A673 (cell line): Measurements from ENCODE around the gene HSPD1.

Source experiments
- EZH2 ChIP-seq: fragments of 200-600 bp; sonication (generic); IDR thresholded peaks from 2 replicates; pipeline ENCODE4 v1.6.1; 2017; ENCODE audit warnings: borderline replicate concordance, low read depth, mild to moderate bottlenecking, mixed read lengths, antibody characterized with exemption, low read length; ENCODE audit not compliant: poor library complexity, severe bottlenecking
- TF ChIP-seq, protein P1 (sequence below): fragments of 300-800, 200-600 bp; sonication (generic); conservative IDR thresholded peaks from 2 replicates; pipeline ENCODE4 v1.5.1; 2017; ENCODE audit warnings: low read depth, mild to moderate bottlenecking, antibody characterized with exemption, low read length, moderate library complexity, mixed read lengths

DNA sequence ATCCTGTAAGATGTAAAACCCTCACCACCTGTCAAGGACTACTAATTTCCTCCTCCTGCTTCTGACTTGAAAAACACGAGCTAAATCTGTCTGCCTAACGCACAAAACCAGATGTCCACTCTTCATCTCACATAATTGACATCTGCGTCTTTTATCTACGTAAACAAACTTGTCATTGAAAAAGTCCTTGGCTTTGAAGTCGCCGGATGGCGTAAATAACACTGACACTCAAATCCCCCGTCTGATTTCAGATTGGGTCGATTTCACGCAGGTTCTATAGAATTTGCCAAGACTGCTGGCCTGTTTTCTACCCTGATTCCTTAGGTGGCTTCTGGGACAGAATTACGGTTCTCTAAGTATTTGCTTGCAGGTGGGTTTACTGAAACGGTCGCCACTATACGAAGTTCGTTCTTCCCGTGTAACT lies 15.7 kb upstream of the HSPD1 start:
- TF ChIP-seq, protein P1, sequence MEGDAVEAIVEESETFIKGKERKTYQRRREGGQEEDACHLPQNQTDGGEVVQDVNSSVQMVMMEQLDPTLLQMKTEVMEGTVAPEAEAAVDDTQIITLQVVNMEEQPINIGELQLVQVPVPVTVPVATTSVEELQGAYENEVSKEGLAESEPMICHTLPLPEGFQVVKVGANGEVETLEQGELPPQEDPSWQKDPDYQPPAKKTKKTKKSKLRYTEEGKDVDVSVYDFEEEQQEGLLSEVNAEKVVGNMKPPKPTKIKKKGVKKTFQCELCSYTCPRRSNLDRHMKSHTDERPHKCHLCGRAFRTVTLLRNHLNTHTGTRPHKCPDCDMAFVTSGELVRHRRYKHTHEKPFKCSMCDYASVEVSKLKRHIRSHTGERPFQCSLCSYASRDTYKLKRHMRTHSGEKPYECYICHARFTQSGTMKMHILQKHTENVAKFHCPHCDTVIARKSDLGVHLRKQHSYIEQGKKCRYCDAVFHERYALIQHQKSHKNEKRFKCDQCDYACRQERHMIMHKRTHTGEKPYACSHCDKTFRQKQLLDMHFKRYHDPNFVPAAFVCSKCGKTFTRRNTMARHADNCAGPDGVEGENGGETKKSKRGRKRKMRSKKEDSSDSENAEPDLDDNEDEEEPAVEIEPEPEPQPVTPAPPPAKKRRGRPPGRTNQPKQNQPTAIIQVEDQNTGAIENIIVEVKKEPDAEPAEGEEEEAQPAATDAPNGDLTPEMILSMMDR: no peak
- TF ChIP-seq EZH2: no peak
